GM23248 (cell line): ENCODE data around the gene ADAMTSL1.

Experiments
- EZH2 ChIP-seq: fragments of 200-600 bp; sonication (generic); IDR thresholded peaks from 2 replicates; pipeline ENCODE4 v1.6.1; 2018; ENCODE audit warnings: antibody characterized with exemption, mild to moderate bottlenecking; ENCODE audit not compliant: insufficient read depth, poor library complexity, severe bottlenecking
- EZH2phosphoT487 ChIP-seq: fragments of 200-600 bp; sonication (generic); IDR thresholded peaks from 2 replicates; pipeline ENCODE4 v1.6.1; 2018; ENCODE audit warnings: antibody characterized with exemption, moderate library complexity, mild to moderate bottlenecking, low read depth; ENCODE audit not compliant: insufficient read depth

DNA sequence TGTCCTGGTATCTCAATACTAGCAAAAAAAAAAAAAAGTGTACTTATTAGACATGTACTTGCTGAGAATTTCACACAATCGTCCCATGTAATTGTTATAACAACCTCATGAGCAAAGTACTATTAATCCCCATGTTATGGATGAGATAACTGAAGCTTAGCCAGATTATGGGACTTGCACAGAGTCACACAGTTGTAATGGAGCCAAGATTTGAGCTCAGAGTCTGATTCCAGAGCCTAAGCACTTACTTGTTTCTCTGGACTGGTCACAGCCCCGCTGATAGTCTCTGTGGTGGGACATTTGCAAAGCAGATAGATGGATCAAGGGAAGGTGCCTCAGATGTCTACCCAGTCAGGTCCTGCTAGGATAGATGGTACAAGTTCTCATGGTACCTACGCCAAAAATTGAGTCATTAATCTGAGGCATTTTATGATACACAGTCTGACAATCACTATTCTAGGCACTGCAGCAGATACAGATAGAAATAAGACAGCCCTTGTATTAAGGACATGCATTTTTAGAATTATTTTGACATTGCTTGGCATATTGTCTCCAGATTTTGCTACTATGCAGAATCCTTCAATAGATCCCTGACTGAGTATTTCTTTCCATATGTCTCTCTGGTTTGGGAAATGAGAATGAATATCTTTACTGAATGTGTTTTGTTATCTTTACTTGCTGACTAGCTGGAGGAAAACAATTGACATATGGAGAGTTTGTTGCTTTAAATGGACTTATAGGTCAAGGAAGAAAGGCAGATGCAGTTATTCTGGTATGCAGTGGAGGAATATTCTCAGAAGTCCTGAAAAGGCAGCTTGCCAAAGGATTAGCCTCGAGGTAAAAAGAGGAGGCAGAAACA, 149.5 kb downstream of the ADAMTSL1 start:
- no peak for TF ChIP-seq EZH2
- TF ChIP-seq EZH2phosphoT487, result no peak
